HepG2 (cell line): ENCODE measurements around the gene ADCY6. TPM values are rescaled to one million over a fixed set of nuclear protein-coding genes. Genes with fewer than 3 reads are reported as not detected.

Experiments
- BHLHE40 ChIP-seq: IDR thresholded peaks from 2 replicates; pipeline ENCODE4 v1.6.1; 2011; ENCODE audit warnings: low read length, improper control_type of control experiment
- CCDC6 ChIP-seq: sonication (generic); formaldehyde crosslinking; IDR thresholded peaks from 2 replicates; pipeline ENCODE4 v1.8.1; 2022; ENCODE audit warnings: mild to moderate bottlenecking, missing genetic modification reagents, moderate library complexity
- ELK4 ChIP-seq: sonication (generic); formaldehyde crosslinking; IDR thresholded peaks from 2 replicates; pipeline ENCODE4 v1.9.0; 2021; ENCODE audit warnings: missing genetic modification reagents, borderline replicate concordance
- FOXC1 ChIP-seq: sonication (generic); formaldehyde crosslinking; IDR thresholded peaks from 2 replicates; pipeline ENCODE4 v1.8.0; 2022; ENCODE audit warnings: mild to moderate bottlenecking, missing genetic modification reagents, borderline replicate concordance
- FOXM1 ChIP-seq: sonication (generic); formaldehyde crosslinking; IDR thresholded peaks from 2 replicates; pipeline ENCODE4 v1.5.0; 2020; ENCODE audit warnings: missing genetic modification reagents
- ISX ChIP-seq: sonication (generic); formaldehyde crosslinking; conservative IDR thresholded peaks from 2 replicates; pipeline ENCODE4 v1.5.0; 2020; ENCODE audit warnings: missing genetic modification reagents
- JARID2 ChIP-seq: sonication (generic); formaldehyde crosslinking; IDR thresholded peaks from 2 replicates; pipeline ENCODE4 v1.8.1; 2023; ENCODE audit warnings: missing genetic modification reagents, inconsistent platforms; ENCODE audit not compliant: insufficient replicate concordance
- KDM4B ChIP-seq: sonication (generic); formaldehyde crosslinking; IDR thresholded peaks from 2 replicates; pipeline ENCODE4 v1.4.0; 2020; ENCODE audit warnings: missing genetic modification reagents
- MTF1 ChIP-seq: sonication (generic); formaldehyde crosslinking; IDR thresholded peaks from 2 replicates; pipeline ENCODE4 v1.5.0; 2020; ENCODE audit warnings: missing genetic modification reagents
- PCBP2 ChIP-seq: fragments of 200-400 bp; formaldehyde crosslinking; optimal IDR thresholded peaks from 2 replicates; pipeline ENCODE3; 2018; ENCODE audit warnings: low read length, low read depth; ENCODE audit not compliant: poor library complexity, severe bottlenecking
- POGZ ChIP-seq: sonication (generic); formaldehyde crosslinking; IDR thresholded peaks from 2 replicates; pipeline ENCODE4 v1.4.0; 2020; ENCODE audit warnings: mild to moderate bottlenecking, missing genetic modification reagents
- POLR2AphosphoS2 ChIP-seq: IDR thresholded peaks from 2 replicates; pipeline ENCODE4 v1.6.1; 2011; ENCODE audit warnings: low read depth, low read length, improper control_type of control experiment
- RAD21 ChIP-seq: fragments of 450-650 bp; formaldehyde crosslinking; IDR thresholded peaks from 2 replicates; pipeline ENCODE4 v1.5.0; 2020; ENCODE audit warnings: mild to moderate bottlenecking
- RNF219 ChIP-seq: sonication (generic); formaldehyde crosslinking; IDR thresholded peaks from 2 replicates; pipeline ENCODE4 v1.5.0; 2020; ENCODE audit warnings: mild to moderate bottlenecking, missing genetic modification reagents
- SRSF4 ChIP-seq: fragments of 200-400 bp; formaldehyde crosslinking; IDR thresholded peaks from one replicate; pipeline ENCODE4 v1.6.1; 2018; ENCODE audit warnings: mild to moderate bottlenecking, low read depth, low read length, moderate library complexity; ENCODE audit not compliant: poor library complexity, severe bottlenecking
- THYN1 ChIP-seq: sonication (generic); formaldehyde crosslinking; IDR thresholded peaks from 2 replicates; pipeline ENCODE4 v1.8.1; 2023; ENCODE audit warnings: low read depth, mild to moderate bottlenecking, moderate library complexity, missing genetic modification reagents, borderline replicate concordance
- TP53 ChIP-seq: sonication (generic); formaldehyde crosslinking; conservative IDR thresholded peaks from 2 replicates; pipeline ENCODE4 v1.4.0; 2020; ENCODE audit warnings: missing genetic modification reagents
- WIZ ChIP-seq: sonication (generic); formaldehyde crosslinking; IDR thresholded peaks from 2 replicates; pipeline ENCODE4 v1.5.1; 2020; ENCODE audit warnings: mild to moderate bottlenecking, missing genetic modification reagents
- ZBTB33 ChIP-seq: sonication (generic); formaldehyde crosslinking; IDR thresholded peaks from 2 replicates; pipeline ENCODE4 v1.4.0; 2020; ENCODE audit warnings: missing genetic modification reagents
- ZNF121 ChIP-seq: sonication (generic); formaldehyde crosslinking; IDR thresholded peaks from 2 replicates; pipeline ENCODE4 v1.5.0; 2020; ENCODE audit warnings: mild to moderate bottlenecking, missing genetic modification reagents
- ZNF30 ChIP-seq: sonication (generic); formaldehyde crosslinking; IDR thresholded peaks from 2 replicates; pipeline ENCODE4 v1.5.0; 2020; ENCODE audit warnings: mild to moderate bottlenecking, missing genetic modification reagents
- ZNF577 ChIP-seq: sonication (generic); formaldehyde crosslinking; IDR thresholded peaks from 2 replicates; pipeline ENCODE4 v1.4.0; 2020; ENCODE audit warnings: mild to moderate bottlenecking, low read depth, missing genetic modification reagents, borderline replicate concordance
- ZNF597 ChIP-seq: sonication (generic); formaldehyde crosslinking; IDR thresholded peaks from 2 replicates; pipeline ENCODE4 v1.5.0; 2020; ENCODE audit warnings: missing genetic modification reagents
- ZNF879 ChIP-seq: sonication (generic); formaldehyde crosslinking; IDR thresholded peaks from 2 replicates; pipeline ENCODE4 v1.8.1; 2023; ENCODE audit warnings: missing genetic modification reagents
- polyA plus RNA-seq, 8 experiments: library from polyadenylated mRNA; depleted of rRNA in 3 of 8; stranded (reverse) in 7 of 8; unstranded in 1 of 8; fragments of >200 nt; fragmentation: Illumina TruSeq in 4 of 8; extraction: Trizol in 4 of 8; gene quantifications; 2 replicates each; pipeline versions ENCODE4 v1.2.1 to v1.2.3, GENCODE V29; 2011 to 2016; ENCODE audit warnings: low read depth in 4 of 8, missing spikeins in 1 of 8, mixed read lengths in 1 of 8; ENCODE audit not compliant: insufficient read depth in 1 of 8
- total RNA-seq, 5 experiments: library from RNA; depleted of rRNA; stranded (reverse); fragments of >200 nt; fragmentation: Illumina TruSeq; extraction: Trizol; gene quantifications; 2 replicates each; pipeline ENCODE4 v1.2.3, GENCODE V29; 2016; ENCODE audit warnings: low read depth in 1 of 5

ADCY6 gene
- total and polyA plus RNA-seq, 2 of the 13 experiments (the other 11 are each of a cell fraction or from before 2014, with no cell fraction given), result 10.6 to 11.8 TPM

GRCh38 chr12:48716493-48717251 is 72.2 kb downstream of the ADCY6 start, which contains the start of gene CCNT1 (continued):
- TF ChIP-seq ISX (no peak), ZNF597 (CRISPR knock-in tag) (no peak), ZNF121 (CRISPR knock-in tag) (peak; percentile 21; the same call in 1 of the 2 replicates), CCDC6 (CRISPR knock-in tag) (no peak; the same call in 1 of the 2 replicates), JARID2 (no peak), ZNF577 (CRISPR knock-in tag) (no peak), FOXC1 (CRISPR knock-in tag) (peak; percentile 52), ELK4 (0 out of 2 replicates have a peak, but pooled peaks have one; percentile 34), ZNF879 (CRISPR knock-in tag) (no peak), POGZ (CRISPR knock-in tag) (peak; percentile 95), THYN1 (CRISPR knock-in tag) (no peak), WIZ (CRISPR knock-in tag) (no peak), RAD21 (CRISPR knock-in tag) (no peak; the same call in none of the 2 replicates), PCBP2 (no peak), BHLHE40 (peak; percentile 92), SRSF4 (no peak), ZNF30 (CRISPR knock-in tag) (no peak), FOXM1 (CRISPR knock-in tag) (0 out of 2 replicates have a peak, but pooled peaks have one; percentile 47), KDM4B (CRISPR knock-in tag) (no peak), MTF1 (CRISPR knock-in tag) (no peak), RNF219 (0 out of 2 replicates have a peak, but pooled peaks have one; percentile 76), ZBTB33 (0 out of 2 replicates have a peak, but pooled peaks have one; percentile 8), POLR2AphosphoS2 (no peak; the same call in 1 of the 2 replicates), TP53 (CRISPR knock-in tag) (no peak; the same call in 1 of the 2 replicates)
